ENCODE data around the gene DHRS11.

The DHRS11 gene

GRCh38 chr17:36586138-36586537 lies 5.5 kb upstream of the DHRS11 start:
- no peak for TF ChIP-seq ZBTB7A (IDR thresholded peaks at IDR 0.05; ENCODE audit: low read depth)
- no peak for TF ChIP-seq TAF1 (IDR thresholded peaks at IDR 0.05; ENCODE audit: low read depth)
- no peak for TF ChIP-seq TCF12 (IDR thresholded peaks at IDR 0.05; ENCODE audit: low read depth)
- no peak for TF ChIP-seq TEAD4 (IDR thresholded peaks at IDR 0.05)
- no peak for TF ChIP-seq EP300 (IDR thresholded peaks at IDR 0.05; ENCODE audit: borderline replicate concordance)
- no peak for TF ChIP-seq CREB1 (IDR thresholded peaks at IDR 0.05; ENCODE audit: low read depth)
- TF ChIP-seq CEBPB (IDR thresholded peaks at IDR 0.05), result no peak
- no peak for TF ChIP-seq NFIC (IDR thresholded peaks at IDR 0.05)
- no peak for TF ChIP-seq EGR1 (IDR thresholded peaks at IDR 0.05)
- TF ChIP-seq YY1 (IDR thresholded peaks at IDR 0.05; ENCODE audit: low read depth), result no peak
- TF ChIP-seq FOXM1 (IDR thresholded peaks at IDR 0.05; ENCODE audit: borderline replicate concordance, low read depth), result no peak
- TF ChIP-seq, protein P1, sequence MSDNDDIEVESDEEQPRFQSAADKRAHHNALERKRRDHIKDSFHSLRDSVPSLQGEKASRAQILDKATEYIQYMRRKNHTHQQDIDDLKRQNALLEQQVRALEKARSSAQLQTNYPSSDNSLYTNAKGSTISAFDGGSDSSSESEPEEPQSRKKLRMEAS (IDR thresholded peaks at IDR 0.05), result no peak
- TF ChIP-seq RAD21 (IDR thresholded peaks at IDR 0.05; ENCODE audit: low read depth), result no peak
- no peak for TF ChIP-seq REST (IDR thresholded peaks at IDR 0.05; ENCODE audit: low read depth)

DNA sequence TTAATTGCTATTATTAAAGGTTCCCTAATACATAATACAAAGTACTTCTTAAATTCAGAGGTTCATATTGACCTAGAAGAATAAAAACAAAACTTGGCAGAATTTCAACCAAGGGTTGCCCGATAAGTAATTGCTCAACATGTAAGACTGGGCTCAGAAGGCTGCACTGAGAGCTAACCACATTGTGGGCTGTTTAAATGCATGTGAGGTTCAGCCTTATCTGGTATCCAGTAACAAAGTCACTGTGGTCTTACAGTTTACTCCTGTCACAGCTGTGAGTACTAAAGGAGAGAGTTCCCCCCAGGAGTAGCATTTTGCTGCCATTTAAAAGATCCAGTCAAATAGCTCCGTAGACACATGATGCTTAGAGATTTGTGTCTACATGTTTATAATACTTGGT lies 1.6 kb upstream of the DHRS11 start:
- no peak for TF ChIP-seq CREB1 (IDR thresholded peaks at IDR 0.05; ENCODE audit: low read depth)
- no peak for TF ChIP-seq TCF12 (IDR thresholded peaks at IDR 0.05; ENCODE audit: low read depth)
- TF ChIP-seq FOXM1 (IDR thresholded peaks at IDR 0.05; ENCODE audit: borderline replicate concordance, low read depth), result no peak
- TF ChIP-seq USF1 (IDR thresholded peaks at IDR 0.05), result no peak
- no peak for TF ChIP-seq CEBPB (IDR thresholded peaks at IDR 0.05)
- TF ChIP-seq YY1 (IDR thresholded peaks at IDR 0.05; ENCODE audit: low read depth), result no peak
- TF ChIP-seq TEAD4 (IDR thresholded peaks at IDR 0.05), result no peak
- no peak for TF ChIP-seq REST (IDR thresholded peaks at IDR 0.05; ENCODE audit: low read depth)

- TF ChIP-seq ZBTB7A (IDR thresholded peaks at IDR 0.05; ENCODE audit: low read depth) (no peak; the same call in 1 of the 2 replicates), RAD21 (IDR thresholded peaks at IDR 0.05; ENCODE audit: low read depth) (no peak), REST (IDR thresholded peaks at IDR 0.05; ENCODE audit: low read depth) (no peak), TCF12 (IDR thresholded peaks at IDR 0.05; ENCODE audit: low read depth) (no peak), TAF1 (IDR thresholded peaks at IDR 0.05; ENCODE audit: low read depth) (0 out of 2 replicates have a peak, but pooled peaks have one; percentile 4), FOXM1 (IDR thresholded peaks at IDR 0.05; ENCODE audit: borderline replicate concordance, low read depth) (no peak), TEAD4 (IDR thresholded peaks at IDR 0.05) (no peak), YY1 (IDR thresholded peaks at IDR 0.05; ENCODE audit: low read depth) (no peak), EGR1 (IDR thresholded peaks at IDR 0.05) (no peak), CEBPB (IDR thresholded peaks at IDR 0.05) (no peak), NFIC (IDR thresholded peaks at IDR 0.05) (no peak), CREB1 (IDR thresholded peaks at IDR 0.05; ENCODE audit: low read depth) (no peak)
- TF ChIP-seq, protein P1 (IDR thresholded peaks at IDR 0.05), result 0 out of 2 replicates have a peak, but pooled peaks have one; percentile 19
Measured at GRCh38 chr17:36592316-36592715, 637 bp downstream of the DHRS11 start.

DNA sequence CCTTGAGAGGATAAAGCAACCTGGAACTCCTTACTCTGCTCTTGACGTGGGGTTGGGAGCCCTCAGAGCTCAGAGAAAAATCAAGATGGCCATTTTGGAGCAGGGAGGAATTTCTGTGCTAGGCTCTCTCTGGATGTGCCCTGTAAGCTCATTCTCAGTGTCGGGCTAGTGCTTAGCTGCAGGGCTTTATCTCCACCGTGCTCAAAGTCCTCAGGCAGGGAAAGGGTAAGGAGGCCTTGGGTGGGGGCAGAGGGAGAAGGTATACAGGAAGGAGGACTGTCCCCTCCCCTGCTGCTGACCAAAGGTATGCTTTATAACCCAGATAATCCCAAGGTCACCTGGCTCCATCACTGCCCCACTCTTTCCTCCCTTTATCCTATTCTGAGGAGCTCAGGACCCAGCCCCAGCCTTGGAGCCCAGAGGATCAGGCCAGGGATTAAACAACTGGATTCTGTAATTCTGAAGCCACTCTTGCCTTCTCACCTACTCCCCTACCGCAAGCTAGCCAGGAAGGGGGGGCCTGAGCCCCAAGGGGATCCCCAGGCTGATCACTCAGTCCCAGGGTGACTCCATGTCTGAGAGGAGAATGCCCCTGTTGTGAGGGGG lies 1.1 kb downstream of the DHRS11 start:
- no peak for TF ChIP-seq EP300 (IDR thresholded peaks at IDR 0.05; ENCODE audit: borderline replicate concordance)
- TF ChIP-seq TAF1 (IDR thresholded peaks at IDR 0.05; ENCODE audit: low read depth), result no peak
- TF ChIP-seq USF1 (IDR thresholded peaks at IDR 0.05), result no peak
- no peak for TF ChIP-seq NFIC (IDR thresholded peaks at IDR 0.05)
- no peak for TF ChIP-seq TEAD4 (IDR thresholded peaks at IDR 0.05)
- TF ChIP-seq TCF12 (IDR thresholded peaks at IDR 0.05; ENCODE audit: low read depth), result no peak
- no peak for TF ChIP-seq FOXM1 (IDR thresholded peaks at IDR 0.05; ENCODE audit: borderline replicate concordance, low read depth)
- TF ChIP-seq, protein P1 (IDR thresholded peaks at IDR 0.05), result no peak
- TF ChIP-seq CEBPB (IDR thresholded peaks at IDR 0.05), result no peak
- no peak for TF ChIP-seq YY1 (IDR thresholded peaks at IDR 0.05; ENCODE audit: low read depth)
- TF ChIP-seq EGR1 (IDR thresholded peaks at IDR 0.05), result no peak
- TF ChIP-seq REST (IDR thresholded peaks at IDR 0.05; ENCODE audit: low read depth), result no peak
- TF ChIP-seq CREB1 (IDR thresholded peaks at IDR 0.05; ENCODE audit: low read depth), result no peak
- no peak for TF ChIP-seq RAD21 (IDR thresholded peaks at IDR 0.05; ENCODE audit: low read depth)
- TF ChIP-seq ZBTB7A (IDR thresholded peaks at IDR 0.05; ENCODE audit: low read depth), result no peak
